ENCODE data around the gene MOV10. TPM values are rescaled to one million over a fixed set of nuclear protein-coding genes. Genes with fewer than 3 reads are reported as not detected.

Gene MOV10
- total RNA-seq, 1 donor from 2014 or later, result 85.1 TPM

- DNase-seq (ENCODE audit: extremely low spot score, unreplicated experiment), result no peak
- H3K9me3 Mint-ChIP-seq (ENCODE audit: unreplicated experiment), result no peaks in the 10 kb centered on the region
- peak; percentile 63 for TF ChIP-seq CTCF (IDR thresholded peaks at IDR 0.05)
- H3K27ac Mint-ChIP-seq (ENCODE audit: unreplicated experiment), result peak overlapping the region; percentile 99
- peaks cover 38% of the 10 kb centered on the region for H3K4me1 Mint-ChIP-seq (ENCODE audit: unreplicated experiment)
- H3K27me3 Mint-ChIP-seq (ENCODE audit: unreplicated experiment), result no peaks in the 10 kb centered on the region
- H3K4me3 Mint-ChIP-seq (ENCODE audit: unreplicated experiment), result peak overlapping the region; percentile 96
- H3K36me3 Mint-ChIP-seq (ENCODE audit: unreplicated experiment), result peaks cover 34% of the 10 kb centered on the region
Measured at GRCh38 chr1:112673592-112674439, 643 bp upstream of the MOV10 start.

GRCh38 chr1:112674986-112675727 lies 698 bp downstream of the MOV10 start:
- no peaks in the 10 kb centered on the region for H3K9me3 Mint-ChIP-seq (ENCODE audit: unreplicated experiment)
- DNase-seq (ENCODE audit: extremely low spot score, unreplicated experiment), result no peak
- peaks cover 38% of the 10 kb centered on the region for H3K4me1 Mint-ChIP-seq (ENCODE audit: unreplicated experiment)
- H3K36me3 Mint-ChIP-seq (ENCODE audit: unreplicated experiment), result peaks cover 26% of the 10 kb centered on the region
- no peaks in the 10 kb centered on the region for H3K27me3 Mint-ChIP-seq (ENCODE audit: unreplicated experiment)
- peak overlapping the region; percentile 96 for H3K4me3 Mint-ChIP-seq (ENCODE audit: unreplicated experiment)
- TF ChIP-seq CTCF (IDR thresholded peaks at IDR 0.05), result peak; percentile 25
- H3K27ac Mint-ChIP-seq (ENCODE audit: unreplicated experiment), result peak overlapping the region; percentile 99

DNA sequence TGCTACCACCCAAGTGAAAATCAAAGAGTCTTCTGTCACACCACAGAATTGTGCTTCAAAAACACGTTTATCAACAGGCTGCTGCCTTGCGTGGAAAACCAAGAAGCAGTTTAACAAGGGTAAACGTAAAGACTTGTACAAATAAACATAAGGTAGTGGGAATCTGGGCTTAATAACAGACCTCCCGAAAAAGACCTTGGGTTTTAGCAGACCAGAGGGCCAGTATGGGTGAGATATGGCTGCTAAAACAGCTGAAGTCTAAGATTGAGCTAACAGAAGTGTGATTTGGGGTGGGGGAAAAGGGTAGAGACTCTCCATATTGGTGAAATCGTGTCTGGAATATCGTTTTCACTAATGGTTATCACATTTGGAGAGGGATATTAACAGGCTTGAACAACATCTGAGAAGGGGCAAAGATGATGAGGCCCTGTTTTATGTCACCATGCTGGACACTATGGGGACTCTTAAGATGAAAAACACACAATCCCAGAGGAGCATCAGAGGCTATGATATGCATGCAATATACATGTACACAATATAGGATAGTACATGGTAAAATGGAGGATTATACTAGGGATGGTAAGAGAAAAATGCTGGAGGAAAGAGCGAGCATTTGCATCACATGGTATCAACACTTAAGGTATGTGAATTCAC lies 1.4 kb downstream of the MOV10 start:
- H3K27ac Mint-ChIP-seq (ENCODE audit: unreplicated experiment), result peak overlapping the region; percentile 91

GRCh38 chr1:112676543-112676942 lies 2.1 kb downstream of the MOV10 start:
- Mint-ChIP-seq H3K4me1 (ENCODE audit: unreplicated experiment) (peaks cover 38% of the 10 kb centered on the region), H3K27me3 (ENCODE audit: unreplicated experiment) (no peaks in the 10 kb centered on the region), H3K27ac (ENCODE audit: unreplicated experiment) (no peak overlapping the region), H3K9me3 (ENCODE audit: unreplicated experiment) (no peaks in the 10 kb centered on the region), H3K36me3 (ENCODE audit: unreplicated experiment) (peaks cover 13% of the 10 kb centered on the region), H3K4me3 (ENCODE audit: unreplicated experiment) (peak overlapping the region; percentile 46)
- TF ChIP-seq CTCF (IDR thresholded peaks at IDR 0.05), result no peak
- DNase-seq (ENCODE audit: extremely low spot score, unreplicated experiment), result no peak

More for the DNA sequence above, 1.4 kb downstream of the MOV10 start:
- Mint-ChIP-seq H3K36me3 (ENCODE audit: unreplicated experiment) (peaks cover 19% of the 10 kb centered on the region), H3K9me3 (ENCODE audit: unreplicated experiment) (no peaks in the 10 kb centered on the region), H3K27me3 (ENCODE audit: unreplicated experiment) (no peaks in the 10 kb centered on the region), H3K4me1 (ENCODE audit: unreplicated experiment) (peaks cover 38% of the 10 kb centered on the region), H3K4me3 (ENCODE audit: unreplicated experiment) (peak overlapping the region; percentile 83)
- no peak for TF ChIP-seq CTCF (IDR thresholded peaks at IDR 0.05)
- no peak for DNase-seq (ENCODE audit: extremely low spot score, unreplicated experiment)

Data from osteocyte (in vitro differentiated cells).